ENCODE data around the gene BMPER. TPM values are rescaled to one million over a fixed set of nuclear protein-coding genes. Genes with fewer than 3 reads are reported as not detected.

BMPER gene
- total and polyA plus RNA-seq, 8 donors, result 0.14 to 1.6 (median 0.46) TPM

DNA sequence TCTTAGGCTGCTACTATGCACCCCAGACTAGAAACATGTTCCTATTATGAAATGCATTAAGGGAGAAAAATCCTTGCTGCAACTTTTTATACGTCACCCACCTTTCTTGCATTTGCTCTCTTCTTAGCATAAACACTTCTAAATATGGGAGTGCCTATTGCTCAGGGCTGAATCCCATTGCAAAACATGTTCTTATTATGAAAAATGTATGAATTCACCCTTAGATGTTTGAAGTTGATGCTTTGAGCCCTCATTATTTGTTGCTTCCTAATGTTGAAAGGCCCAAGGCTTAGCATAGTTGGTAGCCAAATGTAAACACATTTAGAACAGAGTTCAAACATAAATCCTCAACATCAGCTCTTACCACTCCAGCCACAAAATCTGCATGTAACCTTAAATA is 52.8 kb downstream of the BMPER start:
- H3K4me3 ChIP-seq, result no peak overlapping the region
- FAIRE-seq (no peak), DNase-seq (no peak), ATAC-seq (no peak)
- 83 to 97% methylated on average over 1 of the region's 1 CpG for WGBS, 2 donors
- H3K27ac ChIP-seq, result no peak overlapping the region
- no peaks in the 10 kb centered on the region for H3K36me3 ChIP-seq
- H3K4me1 ChIP-seq, result no peaks in the 10 kb centered on the region
- no peaks in the 10 kb centered on the region for H3K9me3 ChIP-seq
- TF ChIP-seq, protein P1, sequence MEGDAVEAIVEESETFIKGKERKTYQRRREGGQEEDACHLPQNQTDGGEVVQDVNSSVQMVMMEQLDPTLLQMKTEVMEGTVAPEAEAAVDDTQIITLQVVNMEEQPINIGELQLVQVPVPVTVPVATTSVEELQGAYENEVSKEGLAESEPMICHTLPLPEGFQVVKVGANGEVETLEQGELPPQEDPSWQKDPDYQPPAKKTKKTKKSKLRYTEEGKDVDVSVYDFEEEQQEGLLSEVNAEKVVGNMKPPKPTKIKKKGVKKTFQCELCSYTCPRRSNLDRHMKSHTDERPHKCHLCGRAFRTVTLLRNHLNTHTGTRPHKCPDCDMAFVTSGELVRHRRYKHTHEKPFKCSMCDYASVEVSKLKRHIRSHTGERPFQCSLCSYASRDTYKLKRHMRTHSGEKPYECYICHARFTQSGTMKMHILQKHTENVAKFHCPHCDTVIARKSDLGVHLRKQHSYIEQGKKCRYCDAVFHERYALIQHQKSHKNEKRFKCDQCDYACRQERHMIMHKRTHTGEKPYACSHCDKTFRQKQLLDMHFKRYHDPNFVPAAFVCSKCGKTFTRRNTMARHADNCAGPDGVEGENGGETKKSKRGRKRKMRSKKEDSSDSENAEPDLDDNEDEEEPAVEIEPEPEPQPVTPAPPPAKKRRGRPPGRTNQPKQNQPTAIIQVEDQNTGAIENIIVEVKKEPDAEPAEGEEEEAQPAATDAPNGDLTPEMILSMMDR (IDR thresholded peaks at IDR 0.05), result no peak
- H3K27me3 ChIP-seq, result no peaks in the 10 kb centered on the region
- intact Hi-C loops (cut with DNase I), result no loop called here

DNA sequence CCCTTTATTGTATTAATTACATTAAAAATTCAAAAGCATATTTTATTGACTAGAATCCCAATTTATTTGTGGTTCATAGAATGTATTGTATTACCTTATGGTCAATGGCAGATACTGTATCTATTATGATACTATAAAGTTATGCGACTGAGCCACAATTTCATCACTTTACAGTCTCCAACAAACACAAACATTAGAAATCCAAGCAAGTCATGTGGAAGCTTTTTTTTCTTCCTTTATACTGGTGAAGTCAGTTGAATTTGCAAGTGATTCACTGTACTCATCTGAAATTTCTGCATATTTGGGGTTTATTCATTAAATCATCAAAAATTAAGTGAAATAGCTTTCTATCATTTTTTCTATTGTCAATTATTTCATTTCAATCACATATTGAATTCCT is 54.3 kb downstream of the BMPER start:
- ATAC-seq (no peak), FAIRE-seq (no peak), DNase-seq (no peak)
- H3K9me3 ChIP-seq, result no peaks in the 10 kb centered on the region
- H3K4me3 ChIP-seq, result no peak overlapping the region
- H3K4me1 ChIP-seq, result peaks cover 0 to under 1% (median 0%) of the 10 kb centered on the region in 3 donors
- intact Hi-C loops (cut with DNase I), result no loop called here
- TF ChIP-seq, protein P1 (IDR thresholded peaks at IDR 0.05), result no peak
- H3K27ac ChIP-seq, result no peak overlapping the region
- WGBS, 2 donors, result 89 to 98% methylated on average over 1 of the region's 1 CpG
- H3K27me3 ChIP-seq, result no peaks in the 10 kb centered on the region
- H3K36me3 ChIP-seq, result no peaks in the 10 kb centered on the region

DNA sequence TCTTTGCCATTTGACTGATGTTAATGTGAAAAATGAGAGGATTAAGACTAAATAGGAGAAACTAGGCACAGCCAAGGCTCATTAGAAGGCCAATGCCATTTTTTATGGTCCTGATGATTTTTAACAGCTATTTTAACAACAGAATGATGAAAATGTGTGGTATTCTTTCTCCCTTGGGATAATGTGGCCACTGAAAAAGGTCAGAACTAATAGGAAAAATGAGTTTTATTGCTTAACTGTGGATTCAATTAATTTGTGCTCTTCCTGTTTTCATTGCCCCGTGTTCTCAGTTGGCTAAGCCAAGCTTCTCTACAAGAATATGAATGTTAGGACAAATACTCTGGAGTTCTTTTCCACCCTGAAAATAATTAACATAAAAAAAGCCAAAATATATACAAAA is 56.6 kb downstream of the BMPER start:
- H3K36me3 ChIP-seq, result no peaks in the 10 kb centered on the region
- 71 to 79% methylated on average over 1 of the region's 1 CpG for WGBS, 2 donors
- no peaks in the 10 kb centered on the region for H3K27me3 ChIP-seq
- intact Hi-C loops (cut with DNase I), result no loop called here
- FAIRE-seq (no peak), ATAC-seq (no peak), DNase-seq (no peak)
- H3K4me1 ChIP-seq, result peaks cover 0 to 4% (median 0%) of the 10 kb centered on the region in 3 donors
- H3K9me3 ChIP-seq, result no peaks in the 10 kb centered on the region
- TF ChIP-seq, protein P1 (IDR thresholded peaks at IDR 0.05), result no peak
- no peak overlapping the region for H3K27ac ChIP-seq
- H3K4me3 ChIP-seq, result no peak overlapping the region

DNA sequence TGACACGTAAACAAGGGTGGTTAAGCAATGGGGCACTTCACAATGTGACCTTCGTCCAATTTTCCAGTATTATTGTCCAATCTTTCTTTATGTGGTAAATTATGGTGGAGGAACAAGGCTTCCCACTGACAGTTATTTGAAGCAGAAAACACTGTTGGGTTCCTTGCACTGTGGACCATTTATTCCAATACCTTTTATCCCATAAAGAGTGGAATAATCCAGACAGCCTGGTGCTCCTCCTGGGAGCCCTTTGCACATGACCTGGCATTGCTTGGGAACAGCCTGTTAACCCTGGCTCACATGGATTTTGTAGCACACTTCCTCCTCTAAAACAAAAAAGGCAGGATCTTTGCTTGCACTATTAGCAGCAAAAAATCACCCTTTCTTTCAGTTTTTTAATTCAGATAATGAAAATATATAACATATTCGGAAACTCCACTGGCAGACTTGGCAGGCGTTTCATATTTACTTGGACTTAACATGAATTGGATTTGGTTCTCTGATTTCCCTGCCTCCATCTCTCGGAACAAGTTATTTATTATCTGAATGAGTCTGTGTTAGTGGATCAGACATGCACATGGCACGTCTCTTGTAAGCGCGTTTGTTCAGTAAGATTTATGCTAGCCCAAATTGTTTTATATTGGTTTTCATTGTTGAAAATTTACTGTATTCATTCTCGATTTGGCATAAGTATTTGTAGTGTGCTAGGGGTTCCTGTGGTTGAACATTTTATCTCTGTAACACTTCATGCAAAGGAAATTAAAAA is 59.3 kb downstream of the BMPER start:
- Histone ChIP-seq H3K4me3 (no peak overlapping the region), H3K27me3 (no peaks in the 10 kb centered on the region), H3K9me3 (no peaks in the 10 kb centered on the region), H3K27ac (no peak overlapping the region), H3K36me3 (no peaks in the 10 kb centered on the region), H3K4me1 (peaks cover 0 to 4% (median 0%) of the 10 kb centered on the region in 3 donors)
- 30 to 34% methylated on average over 9 of the region's 9 CpGs for WGBS, 2 donors
- no peak for FAIRE-seq
- peak in 2 of 4 donors; percentile 38 to 55 for ATAC-seq
- no peak for DNase-seq
- TF ChIP-seq, protein P1 (IDR thresholded peaks at IDR 0.05), result no peak
- intact Hi-C loops (cut with DNase I), result no loop called here

DNA sequence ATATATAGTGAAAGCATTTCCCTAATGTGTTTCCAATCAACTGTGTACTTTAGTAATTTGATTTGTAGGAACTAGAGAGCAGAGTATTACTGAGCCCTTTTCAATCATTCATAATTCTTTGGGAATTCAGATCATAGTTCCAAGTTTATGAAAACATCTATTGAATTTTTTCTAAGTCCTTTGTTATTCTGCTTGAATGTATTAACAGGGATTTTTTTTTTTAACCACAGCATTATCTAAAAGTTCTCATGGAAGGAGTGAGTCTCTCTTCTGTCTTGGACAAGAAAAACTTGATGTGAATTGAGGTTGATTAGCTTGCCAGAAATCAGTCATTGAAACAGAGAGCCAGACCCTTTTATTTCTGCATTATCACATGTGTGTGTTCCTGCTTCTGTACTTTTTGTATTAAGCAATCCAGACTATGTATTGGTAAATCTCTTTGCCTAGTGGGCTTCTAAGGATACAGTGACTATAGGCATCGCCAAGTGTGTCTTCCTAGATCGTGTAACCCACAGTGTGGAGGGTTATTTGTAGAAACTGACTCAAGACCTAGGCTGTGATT is 59.9 kb downstream of the BMPER start:
- no peaks in the 10 kb centered on the region for H3K27me3 ChIP-seq
- WGBS, 2 donors, result 84 to 86% methylated on average over 2 of the region's 2 CpGs
- H3K9me3 ChIP-seq, result no peaks in the 10 kb centered on the region
- H3K4me3 ChIP-seq, result no peak overlapping the region
- ATAC-seq, result peak in 1 of 4 donors; percentile 60
- FAIRE-seq, result no peak
- TF ChIP-seq, protein P1 (IDR thresholded peaks at IDR 0.05), result no peak
- H3K36me3 ChIP-seq, result no peaks in the 10 kb centered on the region
- peaks cover 0 to 4% (median 0%) of the 10 kb centered on the region in 3 donors for H3K4me1 ChIP-seq
- intact Hi-C loops (cut with DNase I), result no loop called here
- no peak overlapping the region for H3K27ac ChIP-seq
- no peak for DNase-seq
